ENCODE measurements around the gene SPATS2L. TPM values are rescaled to one million over a fixed set of nuclear protein-coding genes. Genes with fewer than 3 reads are reported as not detected.

SPATS2L gene
- total RNA-seq, 2 experiments from 2014 or later = 79.0 to 82.3 TPM

DNA sequence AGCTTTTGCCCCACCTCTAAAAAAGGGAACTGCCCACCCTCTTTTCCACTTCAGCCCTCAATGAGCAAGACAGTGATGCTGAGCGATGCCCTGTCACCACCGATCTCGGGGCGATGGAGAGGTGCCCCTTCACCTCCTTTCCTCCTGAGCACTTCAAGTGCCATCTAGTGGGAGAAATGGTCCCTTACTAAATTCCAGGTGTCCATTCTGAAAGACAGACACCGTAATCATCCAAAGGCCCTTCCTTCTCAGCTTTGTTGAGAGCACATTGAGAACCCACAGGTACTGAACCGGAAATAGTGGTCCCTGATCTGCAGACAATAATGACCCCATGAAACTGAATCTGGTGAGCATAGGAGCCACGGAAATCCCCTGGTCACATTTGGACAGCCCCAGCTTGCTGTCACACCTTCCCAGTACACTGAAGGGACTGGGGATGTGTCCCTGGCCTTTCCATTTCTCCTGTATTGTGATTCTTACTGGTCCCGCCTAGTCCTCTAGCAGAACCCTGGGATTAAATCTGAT is 164.9 kb downstream of the SPATS2L start:
- Mint-ChIP-seq H3K27ac (peak overlapping the region; percentile 37), H3K9me3 (no peaks in the 10 kb centered on the region), H3K36me3 (ENCODE audit: low read depth) (peaks cover 76% of the 10 kb centered on the region), H3K4me3 (no peak overlapping the region), H3K4me1 (peaks cover 41% of the 10 kb centered on the region), H3K27me3 (no peaks in the 10 kb centered on the region)
- peak; percentile 42 for DNase-seq
- ChIA-PET CTCF (interaction anchor here (0.6 to 3.7 kb wide), 7 partner anchors 9 to 491 kb away, joined by 3 to 21 read pairs (median 7); no protein-coding TSS in a partner anchor), POLR2A (interaction anchor here (1.2 to 1.5 kb wide), 2 partner anchors 108 to 165 kb away, joined by 3 to 4 read pairs; partner anchors contain the start of gene SPATS2L)

DNA sequence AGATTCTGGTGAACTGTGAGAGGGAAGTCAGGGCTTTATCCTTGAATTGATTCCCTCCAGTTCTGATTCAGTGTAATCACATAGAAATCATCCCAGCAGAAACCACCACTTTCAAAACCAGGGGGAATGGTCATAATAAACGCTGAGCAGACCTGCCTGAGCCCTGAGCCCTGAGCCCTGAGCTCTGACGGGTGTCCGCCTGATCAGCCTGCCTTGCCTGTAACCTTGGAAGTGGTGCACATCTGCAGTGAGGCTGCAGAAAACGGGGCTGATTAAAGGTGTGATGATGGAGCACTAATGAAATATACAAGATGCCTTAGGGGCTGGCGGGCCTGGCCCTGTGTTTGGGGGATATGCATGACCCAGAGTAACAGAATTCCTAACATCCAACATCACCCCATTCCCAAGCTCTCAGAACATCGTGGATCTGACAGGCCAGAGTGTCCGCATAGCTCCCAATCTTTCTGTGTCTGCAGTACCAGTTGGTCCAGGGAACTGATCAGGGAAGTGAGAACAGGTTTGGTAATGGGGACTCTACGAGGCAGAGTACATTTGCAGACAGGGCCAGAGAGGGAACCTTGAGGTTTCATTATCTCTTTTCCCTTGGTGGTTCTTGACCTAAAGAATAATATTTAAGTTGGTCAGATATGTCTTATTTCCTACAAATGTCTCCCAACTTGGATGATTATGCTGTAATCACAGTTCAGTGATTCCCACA is 165.6 kb downstream of the SPATS2L start:
- Mint-ChIP-seq H3K27ac (no peak overlapping the region), H3K4me1 (peaks cover 38% of the 10 kb centered on the region), H3K36me3 (ENCODE audit: low read depth) (peaks cover 79% of the 10 kb centered on the region), H3K27me3 (no peaks in the 10 kb centered on the region), H3K9me3 (no peaks in the 10 kb centered on the region), H3K4me3 (no peak overlapping the region)
- no peak for DNase-seq
- ChIA-PET POLR2A (no interaction called here), CTCF (interaction anchor here (1.8 to 3.7 kb wide), 4 partner anchors 8 to 492 kb away, joined by 7 to 21 read pairs (median 10); no protein-coding TSS in a partner anchor)

DNA sequence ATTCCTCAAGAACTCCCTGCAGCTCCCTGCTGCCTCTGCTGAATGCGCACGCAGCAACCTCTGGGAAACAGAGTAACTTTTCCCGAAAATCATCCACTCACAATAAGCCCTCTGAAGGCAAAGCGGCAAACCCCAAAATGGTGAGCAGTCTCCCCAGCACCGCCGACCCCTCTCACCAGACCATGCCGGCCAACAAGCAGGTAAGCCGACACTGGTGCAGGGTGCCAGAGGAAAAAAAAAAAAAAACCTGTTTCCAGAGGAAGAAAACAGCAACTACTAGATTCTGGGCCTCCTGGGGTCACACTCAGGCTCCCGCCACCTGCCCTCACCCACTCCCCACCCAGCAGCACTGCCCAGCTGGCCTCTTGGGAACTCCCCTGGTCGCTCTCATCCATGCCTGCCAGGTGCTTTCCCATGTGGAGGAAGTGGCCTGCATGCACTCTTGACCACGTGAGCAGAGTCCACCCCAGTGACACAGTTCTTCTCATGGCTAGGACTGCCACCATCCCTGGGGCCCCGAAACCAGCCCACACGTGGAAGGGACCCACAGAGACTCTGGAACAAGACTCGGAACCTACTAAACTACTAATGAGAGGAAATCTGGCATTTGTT is 166.5 kb downstream of the SPATS2L start:
- ChIA-PET CTCF (interaction anchor here (1.3 to 3.7 kb wide), 4 partner anchors 11 to 493 kb away, joined by 4 to 21 read pairs (median 10); no protein-coding TSS in a partner anchor), POLR2A (no interaction called here)
- Mint-ChIP-seq H3K36me3 (ENCODE audit: low read depth) (peaks cover 80% of the 10 kb centered on the region), H3K27ac (no peak overlapping the region), H3K27me3 (no peaks in the 10 kb centered on the region), H3K4me3 (no peak overlapping the region), H3K9me3 (no peaks in the 10 kb centered on the region), H3K4me1 (peaks cover 36% of the 10 kb centered on the region)
- no peak for DNase-seq

DNA sequence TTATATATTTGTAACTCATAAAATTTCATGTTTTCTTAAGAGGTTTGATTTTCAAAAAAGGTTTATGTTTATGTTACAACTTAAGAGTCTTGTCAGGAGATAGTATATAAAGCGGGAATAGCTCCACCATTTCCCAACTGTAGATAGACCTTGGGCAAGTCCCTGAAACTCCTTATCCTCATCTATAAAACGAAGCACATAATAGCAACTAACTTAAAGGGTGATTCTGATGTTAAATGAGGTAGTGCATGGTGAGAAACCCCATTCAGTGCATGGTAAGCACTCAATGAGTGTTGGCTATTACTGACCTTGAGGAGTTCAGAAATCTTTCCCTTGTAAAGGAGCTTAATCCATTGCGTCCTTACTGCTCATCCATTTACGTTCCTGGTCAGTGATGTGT is 169.3 kb downstream of the SPATS2L start:
- Mint-ChIP-seq H3K9me3 (no peaks in the 10 kb centered on the region), H3K36me3 (ENCODE audit: low read depth) (peaks cover 65% of the 10 kb centered on the region), H3K4me1 (peaks cover 44% of the 10 kb centered on the region), H3K4me3 (no peak overlapping the region), H3K27ac (no peak overlapping the region), H3K27me3 (no peaks in the 10 kb centered on the region)
- no peak for DNase-seq
- POLR2A ChIA-PET = no interaction called here
- CTCF ChIA-PET = no interaction called here

DNA sequence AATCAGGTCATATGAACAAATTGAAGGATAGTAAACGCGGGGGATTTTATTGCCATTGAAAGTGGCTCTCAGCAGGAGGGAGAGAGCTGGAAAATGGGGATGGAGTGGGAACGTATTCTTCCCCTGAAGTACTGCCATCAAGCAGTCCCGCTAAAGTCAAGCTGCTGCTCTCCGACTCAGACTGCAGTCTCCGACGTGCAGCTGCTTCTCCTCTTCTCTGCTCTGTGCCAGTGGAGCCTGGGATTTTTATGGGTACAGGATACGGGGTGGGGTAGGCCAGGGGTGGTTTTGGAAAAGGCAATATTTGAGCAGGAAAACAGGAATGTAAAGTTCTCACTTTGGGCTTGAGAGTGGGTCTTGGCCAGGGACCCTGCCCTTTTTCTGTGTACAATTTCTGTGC is 170.3 kb downstream of the SPATS2L start:
- DNase-seq = no peak
- Mint-ChIP-seq H3K4me3 (no peak overlapping the region), H3K27ac (no peak overlapping the region), H3K27me3 (no peaks in the 10 kb centered on the region), H3K36me3 (ENCODE audit: low read depth) (peaks cover 58% of the 10 kb centered on the region), H3K9me3 (no peaks in the 10 kb centered on the region), H3K4me1 (peaks cover 46% of the 10 kb centered on the region)
- ChIA-PET CTCF (no interaction called here), POLR2A (no interaction called here)

DNA sequence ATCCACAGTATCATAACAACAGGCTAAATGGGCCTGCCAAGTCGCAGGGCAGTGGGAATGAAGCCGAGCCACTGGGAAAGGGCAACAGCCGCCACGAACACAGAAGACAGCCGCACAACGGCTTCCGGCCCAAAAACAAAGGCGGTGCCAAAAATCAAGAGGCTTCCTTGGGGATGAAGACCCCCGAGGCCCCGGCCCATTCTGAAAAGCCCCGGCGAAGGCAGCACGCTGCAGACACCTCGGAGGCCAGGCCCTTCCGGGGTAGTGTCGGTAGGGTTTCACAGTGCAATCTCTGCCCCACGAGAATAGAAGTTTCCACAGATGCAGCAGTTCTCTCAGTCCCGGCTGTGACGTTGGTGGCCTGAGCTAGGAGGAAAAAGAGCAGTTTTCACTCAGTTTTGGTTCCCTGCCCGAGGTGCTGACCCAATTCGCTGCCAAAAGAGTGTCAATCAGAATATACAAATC is 171.2 kb downstream of the SPATS2L start:
- CTCF ChIA-PET = interaction anchor here (0.6 to 1.3 kb wide), 2 partner anchors 492 to 902 kb away, joined by 3 read pairs; no protein-coding TSS in a partner anchor
- Mint-ChIP-seq H3K4me1 (peaks cover 46% of the 10 kb centered on the region), H3K36me3 (ENCODE audit: low read depth) (peaks cover 49% of the 10 kb centered on the region), H3K27ac (no peak overlapping the region), H3K9me3 (no peaks in the 10 kb centered on the region), H3K27me3 (no peaks in the 10 kb centered on the region), H3K4me3 (no peak overlapping the region)
- no peak for DNase-seq
- POLR2A ChIA-PET = no interaction called here

DNA sequence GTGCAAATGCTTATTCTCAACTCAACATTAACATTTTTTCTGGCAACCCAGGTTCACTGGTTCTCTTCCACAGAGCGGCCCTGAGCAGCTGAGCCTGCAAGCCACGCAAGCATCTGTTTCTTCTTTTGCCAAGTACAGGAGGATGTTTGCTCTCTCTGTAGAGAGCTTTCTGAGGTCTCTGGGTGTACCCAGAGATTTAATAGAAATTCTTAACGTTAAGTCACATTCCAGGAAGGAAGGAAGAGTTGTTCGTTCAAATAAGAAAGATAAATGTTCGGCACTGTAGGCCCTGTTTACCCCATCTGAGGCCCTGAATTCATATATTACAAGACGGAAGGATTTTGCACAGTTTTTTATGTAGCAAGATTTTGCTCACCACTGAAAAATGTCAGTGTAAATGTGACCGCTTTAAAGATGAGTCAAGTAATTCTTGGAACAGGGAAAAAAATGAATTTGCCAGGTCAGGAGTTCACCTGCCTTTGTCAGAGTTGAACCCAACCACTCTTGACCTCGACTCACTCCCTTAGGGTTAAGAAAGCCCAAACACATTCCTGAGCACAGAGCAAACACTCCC is 173.3 kb downstream of the SPATS2L start:
- H3K4me3 Mint-ChIP-seq = no peak overlapping the region
- H3K27ac Mint-ChIP-seq = peak overlapping the region; percentile 72
- no peak for DNase-seq
- peaks cover 51% of the 10 kb centered on the region for H3K4me1 Mint-ChIP-seq
- CTCF ChIA-PET = interaction anchor here (0.8 to 3.0 kb wide), 5 partner anchors 9 to 52 kb away, joined by 3 to 20 read pairs (median 4); no protein-coding TSS in a partner anchor
- no peaks in the 10 kb centered on the region for H3K9me3 Mint-ChIP-seq
- H3K27me3 Mint-ChIP-seq = no peaks in the 10 kb centered on the region
- peaks cover 45% of the 10 kb centered on the region for H3K36me3 Mint-ChIP-seq (ENCODE audit: low read depth)
- POLR2A ChIA-PET = interaction anchor here (1.1 to 1.7 kb wide), 2 partner anchors 12 to 25 kb away, joined by 3 to 6 read pairs; no protein-coding TSS in a partner anchor

DNA sequence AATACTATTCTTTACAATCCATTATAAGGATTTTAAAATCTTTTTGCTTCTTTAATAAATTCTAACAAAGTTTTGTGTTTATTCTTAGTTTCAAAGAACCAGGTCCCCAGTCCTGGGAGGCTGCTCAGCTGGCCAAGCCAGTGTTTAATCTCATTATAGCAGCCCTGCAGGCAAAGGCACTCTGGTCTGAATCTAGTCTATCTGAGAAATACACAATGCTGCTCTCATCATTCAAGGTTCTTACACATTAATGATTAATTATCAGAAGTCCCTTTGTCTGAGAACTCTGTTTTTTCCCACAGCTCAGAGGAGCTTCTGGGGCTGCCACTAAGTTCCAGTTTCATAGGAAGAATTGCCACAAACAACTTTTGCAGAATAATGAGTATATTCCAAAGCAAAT is 175.7 kb downstream of the SPATS2L start:
- Mint-ChIP-seq H3K4me3 (no peak overlapping the region), H3K4me1 (peaks cover 46% of the 10 kb centered on the region), H3K27me3 (no peaks in the 10 kb centered on the region), H3K36me3 (ENCODE audit: low read depth) (peaks cover 25% of the 10 kb centered on the region), H3K9me3 (no peaks in the 10 kb centered on the region), H3K27ac (no peak overlapping the region)
- POLR2A ChIA-PET = interaction anchor here (1.2 kb wide), 1 partner anchor 12 kb away, joined by 4 read pairs; no protein-coding TSS in a partner anchor
- no peak for DNase-seq
- CTCF ChIA-PET = interaction anchor here (0.6 to 3.6 kb wide), 19 partner anchors 8 to 632 kb away, joined by 3 to 23 read pairs (median 6); partner anchors contain the start of gene SGO2

DNA sequence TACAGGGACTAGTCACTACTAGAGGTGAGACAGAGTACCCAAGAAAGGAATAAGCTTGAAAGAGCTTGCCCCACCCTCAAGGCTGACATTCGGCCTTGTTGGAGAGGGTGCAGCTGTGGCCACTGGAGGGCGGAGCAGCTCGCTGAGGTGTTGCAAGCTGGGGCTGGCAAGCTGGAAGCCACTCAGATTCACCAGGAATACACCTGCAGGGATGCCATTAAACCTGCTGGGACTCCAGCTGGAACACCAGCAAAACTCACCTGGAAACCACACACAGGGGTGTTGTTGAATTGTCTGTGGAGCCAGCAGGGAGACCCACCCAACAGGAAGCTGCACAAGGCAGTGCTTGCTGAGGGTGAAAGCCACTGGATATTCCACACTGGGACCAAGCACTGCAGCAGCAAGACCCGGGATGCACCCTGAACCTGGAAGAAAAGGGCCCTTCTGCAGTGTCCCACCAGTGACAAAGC is 177.3 kb downstream of the SPATS2L start:
- peak; percentile 41 for DNase-seq
- ChIA-PET POLR2A (interaction anchor here (1.1 to 1.6 kb wide), 3 partner anchors 10 to 219 kb away, joined by 3 to 4 read pairs (median 3); no protein-coding TSS in a partner anchor), CTCF (interaction anchor here (0.7 to 3.7 kb wide), 21 partner anchors 10 to 510 kb away, joined by 3 to 22 read pairs (median 4); partner anchors contain the start of gene SGO2)
- Mint-ChIP-seq H3K4me1 (peaks cover 35% of the 10 kb centered on the region), H3K27ac (no peak overlapping the region), H3K4me3 (no peak overlapping the region), H3K36me3 (ENCODE audit: low read depth) (peaks cover 16% of the 10 kb centered on the region), H3K9me3 (no peaks in the 10 kb centered on the region), H3K27me3 (no peaks in the 10 kb centered on the region)

DNA sequence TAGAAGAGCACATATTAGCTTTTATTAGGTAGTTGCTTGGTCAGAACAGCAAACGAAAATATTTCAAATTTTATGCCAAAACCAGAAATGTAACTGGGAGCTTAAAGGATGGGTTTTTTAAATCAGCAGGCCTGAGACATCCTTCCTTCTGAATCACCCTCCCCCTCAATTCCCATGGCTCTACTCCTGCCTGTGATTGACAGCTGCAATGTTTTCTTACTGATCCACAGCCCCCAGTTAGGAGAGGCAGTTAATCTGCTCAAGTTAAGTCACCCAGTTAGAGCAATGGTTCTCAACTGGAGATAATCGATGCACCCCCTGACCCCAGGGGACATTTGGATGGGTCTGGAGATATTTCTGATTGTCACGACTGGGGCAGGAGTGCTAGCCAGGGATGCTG is 178.4 kb downstream of the SPATS2L start:
- peaks cover 24% of the 10 kb centered on the region for H3K4me1 Mint-ChIP-seq
- ChIA-PET CTCF (interaction anchor here (0.7 to 3.7 kb wide), 5 partner anchors 9 to 505 kb away, joined by 3 to 22 read pairs (median 9); no protein-coding TSS in a partner anchor), POLR2A (interaction anchor here (1.2 to 1.6 kb wide), 2 partner anchors 9 to 42 kb away, joined by 3 to 4 read pairs; no protein-coding TSS in a partner anchor)
- H3K27ac Mint-ChIP-seq = no peak overlapping the region
- H3K4me3 Mint-ChIP-seq = no peak overlapping the region
- no peak for DNase-seq
- no peaks in the 10 kb centered on the region for H3K9me3 Mint-ChIP-seq
- H3K27me3 Mint-ChIP-seq = no peaks in the 10 kb centered on the region
- peaks cover 16% of the 10 kb centered on the region for H3K36me3 Mint-ChIP-seq (ENCODE audit: low read depth)

DNA sequence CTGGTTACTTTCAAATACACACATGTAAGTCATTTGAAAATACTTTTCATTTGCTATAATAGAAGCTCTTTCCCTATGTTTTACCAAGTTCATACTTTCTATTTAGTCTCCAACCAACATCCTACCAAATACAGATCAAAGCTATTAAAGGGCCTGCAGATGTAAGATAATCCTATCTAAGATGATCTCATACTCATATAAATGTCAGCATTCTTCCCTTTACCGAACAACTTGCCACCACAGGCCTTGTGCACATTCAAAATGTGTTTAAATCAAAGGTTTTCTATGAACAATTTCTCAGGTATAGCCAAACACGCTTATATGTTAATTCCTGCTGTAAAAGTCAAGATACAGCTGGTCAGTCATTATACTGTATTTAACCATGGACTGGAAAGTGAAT is 180.0 kb downstream of the SPATS2L start:
- Mint-ChIP-seq H3K27ac (no peak overlapping the region), H3K9me3 (no peaks in the 10 kb centered on the region), H3K4me1 (peaks cover 8% of the 10 kb centered on the region), H3K27me3 (no peaks in the 10 kb centered on the region), H3K4me3 (no peak overlapping the region), H3K36me3 (ENCODE audit: low read depth) (peaks cover 30% of the 10 kb centered on the region)
- no peak for DNase-seq
- ChIA-PET CTCF (interaction anchor here (1.1 to 3.7 kb wide), 5 partner anchors 7 to 513 kb away, joined by 3 to 22 read pairs (median 3); partner anchors contain the start of gene SGO2), POLR2A (no interaction called here)

DNA sequence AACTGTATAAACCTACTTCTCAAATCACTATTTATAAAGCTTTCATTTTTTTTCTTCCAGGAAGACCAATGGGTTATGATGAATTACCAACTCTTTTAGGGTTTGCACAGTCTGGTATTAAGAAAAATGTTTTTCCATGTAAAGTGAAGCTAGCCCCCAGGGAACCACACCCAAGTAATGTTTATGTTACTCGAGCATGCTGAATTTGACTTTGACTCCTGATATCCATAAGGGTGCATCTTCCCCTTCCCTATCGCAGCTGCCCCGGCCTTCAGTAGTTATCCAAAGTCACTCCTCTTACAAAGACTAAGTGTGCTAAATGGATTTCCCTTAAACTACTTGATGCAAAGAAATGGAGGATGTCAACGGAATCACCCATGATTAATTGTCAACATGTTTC is 181.7 kb downstream of the SPATS2L start:
- Mint-ChIP-seq H3K4me3 (no peak overlapping the region), H3K36me3 (ENCODE audit: low read depth) (peaks cover 42% of the 10 kb centered on the region), H3K27ac (no peak overlapping the region), H3K9me3 (no peaks in the 10 kb centered on the region), H3K4me1 (peaks cover 5% of the 10 kb centered on the region), H3K27me3 (no peaks in the 10 kb centered on the region)
- DNase-seq = no peak
- CTCF ChIA-PET = interaction anchor here (0.7 kb wide), 1 partner anchor 21 kb away, joined by 3 read pairs; the partner anchor contains the start of gene KCTD18
- POLR2A ChIA-PET = no interaction called here

Data from activated CD4-positive, alpha-beta memory T cell treated with anti-CD3 and anti-CD28 coated beads, Interleukin-2, amount 10 ng/mL, durations not matched to agents 7 days and 5 days (primary cell).